ENCODE measurements around the gene CAMTA1. TPM values are rescaled to one million over a fixed set of nuclear protein-coding genes. Genes with fewer than 3 reads are reported as not detected.
A peak's percentile ranks its signal among the peaks of the same experiment; 100 is the strongest.

Gene CAMTA1
- total RNA-seq, 4 donors from 2014 or later: 57.4 to 88.3 (median 62.1) TPM

DNA sequence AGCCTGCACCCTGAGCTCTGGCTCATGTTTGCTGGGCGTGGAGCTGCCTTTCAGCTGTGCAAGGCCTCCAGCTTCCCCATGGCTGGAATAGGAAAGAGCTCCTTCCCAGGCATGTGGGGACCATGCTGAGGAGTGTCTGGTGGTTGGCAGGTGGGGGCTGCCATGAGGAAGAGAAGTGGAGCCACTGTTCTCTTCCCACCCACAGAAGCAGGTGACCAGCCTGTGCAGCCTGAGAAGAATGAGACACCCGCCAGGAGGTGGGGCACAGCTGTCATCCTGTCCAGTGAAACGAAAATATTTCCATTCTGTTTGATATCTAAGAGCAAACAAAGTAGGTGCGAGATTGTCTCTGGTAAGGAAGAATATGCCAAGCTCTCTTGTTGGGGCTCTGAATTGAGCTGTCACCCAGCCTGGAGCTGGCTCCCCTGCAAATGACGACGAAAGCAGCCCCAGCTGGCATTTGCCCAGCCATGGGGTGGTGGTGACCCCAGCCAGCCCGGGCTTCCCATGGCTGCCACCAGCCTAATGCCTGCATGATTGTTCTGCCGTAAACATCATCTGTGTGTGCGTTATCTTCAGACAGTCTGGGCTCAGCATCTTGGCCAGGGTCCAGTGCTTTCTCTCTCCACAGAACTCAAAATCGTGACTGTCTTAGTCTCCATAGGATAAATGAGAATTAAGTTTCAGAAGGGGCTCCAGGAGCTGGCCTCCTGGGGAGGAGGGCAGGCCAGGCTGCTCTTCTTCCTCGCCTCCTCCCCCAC lies 556.1 kb downstream of the CAMTA1 start:
- peak in 1 of 3 donors; percentile 55 for DNase-seq
- Histone ChIP-seq H3K27me3 (no peaks in the 10 kb centered on the region), H3K4me1 (no peaks in the 10 kb centered on the region), H3K4me3 (no peak overlapping the region), H3K9me3 (no peaks in the 10 kb centered on the region), H3K36me3 (no peaks in the 10 kb centered on the region), H3K27ac (peak overlapping the region in 1 of 4 donors; percentile 25)
- no peak for TF ChIP-seq POLR2A (IDR thresholded peaks at IDR 0.05)
- TF ChIP-seq, protein P1, sequence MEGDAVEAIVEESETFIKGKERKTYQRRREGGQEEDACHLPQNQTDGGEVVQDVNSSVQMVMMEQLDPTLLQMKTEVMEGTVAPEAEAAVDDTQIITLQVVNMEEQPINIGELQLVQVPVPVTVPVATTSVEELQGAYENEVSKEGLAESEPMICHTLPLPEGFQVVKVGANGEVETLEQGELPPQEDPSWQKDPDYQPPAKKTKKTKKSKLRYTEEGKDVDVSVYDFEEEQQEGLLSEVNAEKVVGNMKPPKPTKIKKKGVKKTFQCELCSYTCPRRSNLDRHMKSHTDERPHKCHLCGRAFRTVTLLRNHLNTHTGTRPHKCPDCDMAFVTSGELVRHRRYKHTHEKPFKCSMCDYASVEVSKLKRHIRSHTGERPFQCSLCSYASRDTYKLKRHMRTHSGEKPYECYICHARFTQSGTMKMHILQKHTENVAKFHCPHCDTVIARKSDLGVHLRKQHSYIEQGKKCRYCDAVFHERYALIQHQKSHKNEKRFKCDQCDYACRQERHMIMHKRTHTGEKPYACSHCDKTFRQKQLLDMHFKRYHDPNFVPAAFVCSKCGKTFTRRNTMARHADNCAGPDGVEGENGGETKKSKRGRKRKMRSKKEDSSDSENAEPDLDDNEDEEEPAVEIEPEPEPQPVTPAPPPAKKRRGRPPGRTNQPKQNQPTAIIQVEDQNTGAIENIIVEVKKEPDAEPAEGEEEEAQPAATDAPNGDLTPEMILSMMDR (IDR thresholded peaks at IDR 0.05): no peak

DNA sequence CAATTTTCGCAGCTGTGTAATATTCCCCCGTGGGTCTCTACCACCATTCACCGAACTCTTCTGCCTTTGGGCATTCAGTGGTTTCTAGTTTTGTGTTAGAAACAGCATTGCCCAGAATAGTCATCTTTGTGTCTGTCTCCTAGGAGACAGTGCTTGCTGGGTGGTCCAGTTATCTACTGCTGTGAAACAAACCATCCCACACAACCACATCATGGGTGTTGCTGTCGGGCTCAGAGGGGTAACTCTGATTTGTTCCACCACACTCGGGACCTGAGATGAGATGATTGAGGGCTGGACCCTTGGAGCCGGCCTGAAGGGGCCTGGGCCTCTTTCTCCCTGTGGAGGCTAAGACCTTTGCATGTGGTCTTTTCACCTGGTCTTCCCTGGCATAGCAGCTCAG lies 558.6 kb downstream of the CAMTA1 start:
- Histone ChIP-seq H3K27me3 (no peaks in the 10 kb centered on the region), H3K4me3 (no peak overlapping the region), H3K9me3 (no peaks in the 10 kb centered on the region), H3K27ac (no peak overlapping the region), H3K4me1 (no peaks in the 10 kb centered on the region), H3K36me3 (no peaks in the 10 kb centered on the region)
- DNase-seq: no peak
- TF ChIP-seq POLR2A (IDR thresholded peaks at IDR 0.05): no peak
- TF ChIP-seq, protein P1 (IDR thresholded peaks at IDR 0.05): no peak

DNA sequence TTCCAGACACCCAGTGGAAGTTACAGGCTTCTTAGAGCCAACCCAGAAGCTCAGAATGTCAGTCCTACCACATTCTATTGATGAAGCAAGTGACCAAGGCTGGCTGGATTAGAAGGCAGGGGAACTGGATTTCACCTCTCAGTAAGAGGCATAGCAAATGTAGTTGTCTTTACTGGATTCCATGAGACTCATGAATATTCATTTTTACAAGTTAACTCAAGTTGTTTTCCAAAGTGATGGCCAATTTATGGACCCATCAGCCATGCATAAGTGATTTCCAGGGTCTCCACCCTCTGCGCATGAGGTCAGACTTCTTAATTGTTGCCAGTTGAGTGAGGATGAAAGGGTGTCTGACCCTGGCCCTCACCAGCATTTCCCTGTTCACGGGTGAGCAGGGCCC lies 559.0 kb downstream of the CAMTA1 start:
- Histone ChIP-seq H3K9me3 (no peaks in the 10 kb centered on the region), H3K4me3 (no peak overlapping the region), H3K36me3 (no peaks in the 10 kb centered on the region), H3K27ac (no peak overlapping the region), H3K4me1 (no peaks in the 10 kb centered on the region), H3K27me3 (no peaks in the 10 kb centered on the region)
- no peak for DNase-seq
- TF ChIP-seq, protein P1 (IDR thresholded peaks at IDR 0.05): no peak
- TF ChIP-seq POLR2A (IDR thresholded peaks at IDR 0.05): no peak

DNA sequence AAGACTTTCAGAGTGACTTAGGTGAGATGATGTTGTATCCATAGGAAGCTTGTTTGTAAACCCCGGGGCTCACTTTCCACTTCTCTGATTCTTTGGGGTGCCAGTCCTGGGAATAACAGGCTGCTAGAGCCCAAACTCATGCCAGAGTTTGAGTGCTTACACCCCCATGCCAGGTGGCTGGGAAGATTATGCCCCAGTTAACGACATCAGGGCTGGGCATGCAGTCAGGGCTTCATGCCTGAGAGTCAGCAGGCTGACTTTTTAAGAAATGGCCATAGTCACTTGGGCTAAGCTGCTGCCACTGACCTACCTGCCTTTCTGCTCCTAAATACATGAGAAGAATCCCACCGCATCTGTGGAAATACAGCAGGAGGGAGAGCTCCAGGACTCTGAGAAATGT lies 560.3 kb downstream of the CAMTA1 start:
- H3K27me3 ChIP-seq: no peaks in the 10 kb centered on the region
- no peaks in the 10 kb centered on the region for H3K9me3 ChIP-seq
- H3K36me3 ChIP-seq: no peaks in the 10 kb centered on the region
- no peak overlapping the region for H3K4me3 ChIP-seq
- DNase-seq: no peak
- no peaks in the 10 kb centered on the region for H3K4me1 ChIP-seq
- no peak overlapping the region for H3K27ac ChIP-seq
- TF ChIP-seq, protein P1 (IDR thresholded peaks at IDR 0.05): no peak
- no peak for TF ChIP-seq POLR2A (IDR thresholded peaks at IDR 0.05)

DNA sequence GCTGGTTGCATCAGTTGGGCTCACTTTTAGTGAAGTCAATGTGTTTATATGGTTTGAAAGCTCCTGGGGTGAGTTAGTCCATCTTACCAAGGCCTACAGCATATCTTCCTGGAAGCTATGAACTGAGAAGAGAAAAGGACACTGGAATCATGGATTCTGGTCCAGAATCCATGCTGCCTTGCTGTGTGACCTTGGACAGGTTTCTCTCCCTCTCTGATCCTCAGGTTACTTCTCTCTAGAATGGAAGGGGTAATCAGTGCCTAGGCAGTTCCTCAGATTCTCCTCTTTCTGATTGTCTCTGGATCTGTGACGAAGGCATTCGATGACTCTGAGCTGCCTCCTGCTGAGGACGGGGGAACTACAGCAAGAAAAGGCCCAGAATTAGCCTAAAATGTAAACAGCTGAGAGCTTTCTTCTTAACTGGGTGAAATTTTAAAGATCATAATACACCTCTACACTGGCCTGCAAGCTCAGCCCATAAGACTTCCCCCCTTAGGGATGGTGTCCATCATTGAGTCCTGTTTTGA lies 560.9 kb downstream of the CAMTA1 start:
- Histone ChIP-seq H3K9me3 (no peaks in the 10 kb centered on the region), H3K27ac (no peak overlapping the region), H3K27me3 (no peaks in the 10 kb centered on the region), H3K36me3 (no peaks in the 10 kb centered on the region), H3K4me3 (no peak overlapping the region), H3K4me1 (no peaks in the 10 kb centered on the region)
- no peak for DNase-seq
- TF ChIP-seq, protein P1 (IDR thresholded peaks at IDR 0.05): no peak
- TF ChIP-seq POLR2A (IDR thresholded peaks at IDR 0.05): no peak
